Mammary epithelial cell (primary cell): ENCODE measurements around the gene TOX3.

Experiments
- EZH2 ChIP-seq: IDR thresholded peaks from 2 replicates; pipeline ENCODE4 v1.6.1; 2012; ENCODE audit warnings: low read length, inconsistent platforms, borderline replicate concordance
- TF ChIP-seq, protein P1 (sequence below), 2 donors: IDR thresholded peaks in 1 of 2; conservative IDR thresholded peaks in 1 of 2; 2 replicates each; pipeline ENCODE4 v1.5.1; 2011 to 2012; ENCODE audit warnings: inconsistent platforms in 2 of 2, low read length in 2 of 2, mild to moderate bottlenecking in 2 of 2, control low read depth in 1 of 2, low read depth in 1 of 2; ENCODE audit not compliant: insufficient read depth in 1 of 2; ENCODE audit errors: extremely low read depth in 1 of 2

DNA sequence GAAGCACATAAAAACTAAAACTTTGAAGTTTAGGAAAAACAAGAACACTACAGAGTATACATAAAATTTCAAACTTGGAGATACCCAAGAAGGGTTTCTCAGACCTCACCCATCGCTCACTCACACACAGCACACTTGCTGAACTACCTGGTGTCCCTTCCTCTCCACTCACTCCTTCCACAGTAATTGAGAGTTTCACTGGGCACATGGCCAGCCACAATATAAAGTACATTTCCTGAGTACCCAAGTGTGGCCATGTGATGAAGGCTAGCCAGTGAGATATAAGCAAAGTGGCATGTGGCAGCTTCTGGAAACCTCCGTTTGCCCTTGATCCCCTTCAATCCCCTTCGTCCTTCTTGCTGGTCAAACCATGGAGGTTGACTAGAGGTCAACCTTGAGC lies 11.9 kb downstream of the TOX3 start:
- TF ChIP-seq, protein P1, sequence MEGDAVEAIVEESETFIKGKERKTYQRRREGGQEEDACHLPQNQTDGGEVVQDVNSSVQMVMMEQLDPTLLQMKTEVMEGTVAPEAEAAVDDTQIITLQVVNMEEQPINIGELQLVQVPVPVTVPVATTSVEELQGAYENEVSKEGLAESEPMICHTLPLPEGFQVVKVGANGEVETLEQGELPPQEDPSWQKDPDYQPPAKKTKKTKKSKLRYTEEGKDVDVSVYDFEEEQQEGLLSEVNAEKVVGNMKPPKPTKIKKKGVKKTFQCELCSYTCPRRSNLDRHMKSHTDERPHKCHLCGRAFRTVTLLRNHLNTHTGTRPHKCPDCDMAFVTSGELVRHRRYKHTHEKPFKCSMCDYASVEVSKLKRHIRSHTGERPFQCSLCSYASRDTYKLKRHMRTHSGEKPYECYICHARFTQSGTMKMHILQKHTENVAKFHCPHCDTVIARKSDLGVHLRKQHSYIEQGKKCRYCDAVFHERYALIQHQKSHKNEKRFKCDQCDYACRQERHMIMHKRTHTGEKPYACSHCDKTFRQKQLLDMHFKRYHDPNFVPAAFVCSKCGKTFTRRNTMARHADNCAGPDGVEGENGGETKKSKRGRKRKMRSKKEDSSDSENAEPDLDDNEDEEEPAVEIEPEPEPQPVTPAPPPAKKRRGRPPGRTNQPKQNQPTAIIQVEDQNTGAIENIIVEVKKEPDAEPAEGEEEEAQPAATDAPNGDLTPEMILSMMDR (conservative IDR thresholded peaks at IDR 0.05 in 1 of 2, IDR thresholded peaks at IDR 0.05 in 1 of 2; ENCODE audit: extremely low read depth in 1 of 2, insufficient read depth in 1 of 2, low read depth in 1 of 2, low read length in 2 of 2), result no peak
- no peak for TF ChIP-seq EZH2
